ENCODE data around the gene THEMIS2.
"Not testable (repeated sequence)": the region's sequence is repeated elsewhere in the genome, so short reads cannot be mapped to it uniquely, and the experiment has no call there.

The THEMIS2 gene

DNA sequence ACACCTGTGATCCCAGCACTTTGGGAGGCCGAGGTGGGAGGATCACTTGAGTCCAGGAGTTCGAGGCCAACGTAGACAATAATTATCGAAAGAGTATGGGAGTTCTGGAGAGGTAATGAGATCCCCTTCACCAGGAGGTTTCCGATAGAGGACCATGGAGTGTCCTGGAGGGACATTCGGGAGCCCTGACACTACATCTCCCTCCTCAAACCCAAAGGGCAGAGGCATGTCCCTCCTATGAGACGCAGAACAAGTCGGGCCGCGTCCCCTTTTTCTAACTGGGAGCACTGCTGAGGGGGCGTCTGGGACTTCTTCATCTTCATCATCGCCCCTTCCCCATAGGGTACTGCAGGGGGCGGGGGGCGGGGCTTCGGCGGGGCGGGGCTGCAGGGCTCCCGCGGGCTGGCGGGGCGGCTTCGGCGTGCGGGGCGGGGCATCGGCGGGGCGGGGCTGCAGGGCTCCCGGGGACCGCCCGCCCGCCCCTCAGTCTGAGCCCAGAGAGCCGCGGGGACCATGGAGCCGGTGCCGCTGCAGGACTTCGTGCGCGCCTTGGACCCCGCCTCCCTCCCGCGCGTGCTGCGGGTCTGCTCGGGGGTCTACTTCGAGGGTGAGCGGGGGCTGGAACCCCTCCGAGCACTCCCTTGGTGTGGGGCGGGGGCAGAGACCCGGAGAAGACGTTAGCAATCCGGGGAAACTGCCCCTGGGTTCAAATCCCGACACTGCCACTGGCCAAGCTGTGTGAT lies at the start of gene THEMIS2:
THEMIS2 (plus strand) TSS at position 486 of the 743 bp plus-strand sequence; CDS start at position 514, 28 bp downstream.
- Histone ChIP-seq H3K27ac (peak within 1 kb of the TSS; percentile 45 to 89 (median 79)), H3K4me3 (peak within 1 kb of the TSS; percentile 56 to 79 (median 60))

GRCh38 chr1:27823784-27824183 lies 48.6 kb upstream of the THEMIS2 start:
- Histone ChIP-seq H3K27ac (no peak overlapping the region), H3K4me3 (no peak overlapping the region)

DNA sequence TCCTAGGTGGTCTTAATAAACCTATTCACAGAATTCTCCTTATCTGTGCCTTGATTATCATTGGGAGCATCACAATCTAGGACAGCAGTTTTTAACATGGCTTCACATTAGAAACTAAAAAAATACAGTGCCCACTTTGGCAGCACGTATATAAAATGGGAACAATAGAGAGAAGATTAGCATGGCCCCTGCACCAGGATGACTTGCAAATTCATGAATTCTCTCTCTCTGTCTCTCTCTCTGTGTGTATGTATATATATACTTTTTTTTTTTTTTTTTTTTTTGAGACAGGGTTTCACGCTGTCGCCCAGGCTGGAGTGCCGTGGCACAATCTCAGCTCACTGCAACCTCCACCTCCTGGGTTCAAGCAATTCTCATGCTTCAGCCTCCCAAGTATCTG lies 47.9 kb upstream of the THEMIS2 start:
- no peak overlapping the region for H3K27ac ChIP-seq

GRCh38 chr1:27829339-27829960 lies 42.9 kb upstream of the THEMIS2 start:
- Histone ChIP-seq H3K4me3 (peak overlapping the region in 1 of 7 experiments; percentile 95), H3K27ac (peak overlapping the region in 5 of 21 experiments; percentile 92 to 96 (median 95))

More for the DNA sequence above, 47.9 kb upstream of the THEMIS2 start:
- no peak overlapping the region for H3K4me3 ChIP-seq

DNA sequence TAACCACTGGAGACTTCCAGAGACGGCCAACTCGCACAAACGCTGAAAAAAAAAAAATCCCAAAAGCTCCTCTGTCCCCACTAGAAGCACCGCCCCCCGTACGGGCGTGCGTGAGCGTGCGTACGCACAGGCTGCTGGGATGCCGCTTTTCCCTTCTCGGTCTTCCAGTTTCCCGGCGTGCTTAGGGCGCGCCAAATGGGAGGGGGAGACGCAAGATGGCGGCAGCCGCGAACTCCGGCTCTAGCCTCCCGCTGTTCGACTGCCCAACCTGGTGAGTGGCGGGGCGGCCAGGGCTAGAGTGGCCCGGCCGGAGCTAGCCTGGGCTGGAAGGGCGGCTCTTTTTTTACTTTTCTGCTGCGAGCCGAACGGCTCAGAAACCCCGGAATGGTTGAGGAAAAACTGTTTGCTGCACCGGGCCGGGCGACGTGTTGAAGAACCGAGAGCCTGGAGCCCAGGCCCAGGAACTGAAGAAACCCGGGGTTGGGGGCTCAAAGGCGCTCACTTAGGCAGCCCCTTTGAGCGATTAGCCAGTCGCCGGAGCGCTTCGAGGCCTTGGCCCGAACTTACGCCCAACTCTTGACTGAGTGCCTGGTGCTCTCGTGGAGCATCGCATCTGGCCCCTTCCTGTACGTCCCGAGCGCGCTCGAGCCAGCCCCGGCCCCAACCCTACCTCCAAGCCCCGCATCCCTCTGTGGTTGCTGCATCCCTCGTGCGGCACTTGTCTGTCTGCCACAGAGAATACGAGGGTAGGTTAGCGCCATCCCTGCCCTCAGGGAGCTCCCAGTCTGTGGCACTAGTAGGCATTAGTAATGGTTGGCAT lies 41.5 kb upstream of the THEMIS2 start, which contains the start of gene PPP1R8:
PPP1R8 (plus strand) TSS at position 162 of the 820 bp plus-strand sequence; CDS start at position 216, 54 bp downstream.
- peak within 1 kb of the TSS; percentile 56 to 98 (median 92) for H3K27ac ChIP-seq
- H3K4me3 ChIP-seq: peak within 1 kb of the TSS; percentile 78 to 98 (median 95)

GRCh38 chr1:27831568-27832410 lies 40.6 kb upstream of the THEMIS2 start:
- H3K4me3 ChIP-seq: peak overlapping the region; percentile 78 to 98 (median 95)
- H3K27ac ChIP-seq: peak overlapping the region in 12 of 21 experiments; percentile 78 to 98 (median 93)

DNA sequence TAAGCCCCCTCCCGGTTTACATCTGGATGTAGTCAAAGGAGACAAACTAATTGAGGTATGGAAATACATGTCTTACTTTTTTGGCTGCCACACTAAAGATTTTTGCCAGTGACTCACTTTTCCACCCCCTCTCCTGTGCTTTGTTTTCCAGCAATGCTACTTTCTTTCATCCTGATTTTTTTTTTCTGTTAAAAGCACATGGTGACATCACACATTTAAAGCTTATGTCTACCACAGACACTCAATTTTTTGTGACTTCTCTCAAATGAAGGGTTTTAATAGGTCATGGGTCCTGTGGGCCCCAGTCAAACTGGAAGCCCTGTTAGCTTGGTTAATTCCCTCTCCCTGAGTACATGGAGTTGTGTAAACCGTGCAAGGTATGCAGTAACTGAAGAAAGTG lies 39.6 kb upstream of the THEMIS2 start:
- H3K4me3 ChIP-seq: no peak overlapping the region
- no peak overlapping the region for H3K27ac ChIP-seq

DNA sequence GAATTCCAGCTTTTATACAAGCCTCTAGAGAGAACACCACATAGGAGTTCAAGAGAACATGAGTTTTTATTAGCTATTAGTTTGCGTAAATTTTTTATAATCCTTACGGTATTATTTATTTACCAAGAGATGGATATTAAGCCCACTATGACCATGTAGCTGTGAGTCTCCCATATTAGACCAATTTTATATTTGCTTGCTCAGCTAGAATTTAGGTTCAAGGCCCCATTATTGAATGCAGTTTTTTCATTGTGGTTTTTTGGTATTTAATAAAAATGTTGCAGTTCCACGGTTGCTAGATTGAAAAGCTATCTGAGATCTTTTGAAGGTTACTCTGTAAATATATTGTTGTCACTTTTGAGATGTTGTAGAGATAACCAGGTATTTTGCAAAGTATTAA lies 38.9 kb upstream of the THEMIS2 start:
- no peak overlapping the region for H3K27ac ChIP-seq
- no peak overlapping the region for H3K4me3 ChIP-seq

DNA sequence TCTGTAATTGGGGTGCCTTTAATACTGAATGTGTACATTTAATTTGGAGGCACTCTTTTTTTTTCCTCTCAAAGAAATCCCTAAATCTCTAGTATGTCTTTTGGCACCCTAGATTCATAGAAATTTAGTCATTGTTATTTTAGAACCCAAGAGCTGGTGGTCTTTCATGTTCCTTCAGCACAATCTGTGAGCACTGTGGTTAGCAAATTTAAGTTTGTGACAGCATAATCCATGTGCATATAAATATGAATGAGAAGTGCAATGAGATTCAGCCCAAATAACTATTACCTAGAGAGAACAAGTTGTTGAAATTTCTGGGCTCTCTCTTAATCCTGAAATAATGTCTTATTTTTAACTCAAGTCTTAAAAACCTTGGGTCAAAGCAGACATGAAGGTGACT lies 37.3 kb upstream of the THEMIS2 start:
- no peak overlapping the region for H3K27ac ChIP-seq

GRCh38 chr1:27835501-27835900 lies 36.8 kb upstream of the THEMIS2 start:
- no peak overlapping the region for H3K27ac ChIP-seq

More for the DNA sequence above, 37.3 kb upstream of the THEMIS2 start:
- H3K4me3 ChIP-seq: no peak overlapping the region

DNA sequence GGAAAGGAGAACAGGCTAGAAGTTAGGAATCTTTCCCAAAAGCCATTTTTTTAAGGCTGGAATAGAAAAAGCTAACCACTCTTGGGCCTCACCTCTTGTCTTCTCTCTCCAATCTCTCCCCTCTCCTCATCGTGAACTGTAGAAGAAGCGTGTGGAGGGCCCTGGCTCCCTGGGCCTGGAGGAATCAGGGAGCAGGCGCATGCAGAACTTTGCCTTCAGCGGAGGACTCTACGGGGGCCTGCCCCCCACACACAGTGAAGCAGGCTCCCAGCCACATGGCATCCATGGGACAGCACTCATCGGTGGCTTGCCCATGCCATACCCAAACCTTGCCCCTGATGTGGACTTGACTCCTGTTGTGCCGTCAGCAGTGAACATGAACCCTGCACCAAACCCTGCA lies 22.4 kb upstream of the THEMIS2 start:
- Histone ChIP-seq H3K4me3 (no peak overlapping the region), H3K27ac (no peak overlapping the region)

More at GRCh38 chr1:27835501-27835900, 36.8 kb upstream of the THEMIS2 start:
- no peak overlapping the region for H3K4me3 ChIP-seq

DNA sequence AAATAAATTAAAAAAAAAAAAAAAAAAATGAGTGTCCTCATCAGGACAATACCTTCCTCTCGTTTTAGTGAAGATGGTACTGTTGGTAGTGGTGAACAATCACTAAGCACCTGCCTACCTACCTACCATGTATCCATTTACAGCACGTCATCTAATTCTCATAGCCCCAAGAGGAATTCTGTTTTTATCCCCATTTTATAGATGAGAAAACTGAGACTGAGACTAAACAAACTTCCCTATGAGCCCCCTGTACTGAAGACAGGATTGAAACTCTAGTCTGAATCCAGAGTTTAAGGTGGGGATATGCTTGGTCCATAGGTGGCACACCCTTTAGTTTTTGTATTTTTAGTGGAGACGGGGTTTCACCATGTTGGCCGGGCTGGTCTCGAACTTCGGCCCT lies 17.3 kb upstream of the THEMIS2 start:
- H3K27ac ChIP-seq: no peak overlapping the region
- H3K4me3 ChIP-seq: no peak overlapping the region

- Histone ChIP-seq H3K27ac (no peak overlapping the region), H3K4me3 (no peak overlapping the region)
Observed at GRCh38 chr1:27856561-27857343, 15.6 kb upstream of the THEMIS2 start.

- not testable (repeated sequence) for H3K27ac ChIP-seq, H3K4me3 ChIP-seq
Observed at GRCh38 chr1:27857552-27857951, 14.8 kb upstream of the THEMIS2 start.

DNA sequence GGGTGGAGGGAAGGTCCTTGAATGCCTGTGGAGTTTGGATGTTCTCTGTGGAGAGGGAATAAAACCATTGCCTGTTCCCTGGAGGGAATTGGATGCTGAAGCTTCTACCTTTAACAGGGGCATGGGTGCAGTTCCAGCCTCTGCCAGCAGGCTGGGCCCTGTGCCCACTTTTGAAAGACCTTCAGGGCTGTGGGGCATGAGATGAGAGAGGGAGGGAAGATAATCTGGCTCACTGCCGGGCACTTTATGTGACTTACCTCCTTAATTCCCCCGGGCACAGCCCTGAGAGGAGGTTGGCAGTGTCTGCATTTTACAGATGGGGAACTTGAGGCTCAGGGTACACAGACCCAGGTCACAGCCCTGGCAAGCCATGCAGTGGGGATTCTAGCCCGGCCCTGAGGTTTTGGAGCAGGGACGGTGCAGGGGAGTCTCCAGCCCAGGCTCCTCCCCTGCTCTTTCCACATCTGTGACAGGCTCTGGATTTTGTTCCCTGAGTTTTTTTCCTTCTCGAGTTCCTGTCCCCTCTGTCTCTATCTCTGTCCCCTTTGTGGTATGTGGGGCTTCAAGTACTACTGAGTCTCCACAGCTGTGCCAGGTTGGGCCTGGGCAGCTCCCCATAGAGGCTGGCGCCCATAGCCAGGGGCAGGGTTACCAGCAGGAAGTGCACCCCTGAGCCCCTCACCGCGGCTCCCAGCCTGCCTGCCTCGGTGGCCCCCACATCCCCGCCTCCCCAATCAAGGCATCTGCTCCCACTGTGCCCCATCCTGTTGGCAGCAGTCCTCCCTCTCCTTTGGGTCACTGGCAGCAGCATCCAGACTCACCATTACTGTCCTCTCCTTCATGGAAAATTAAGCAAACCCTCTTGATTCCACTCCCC lies 14.0 kb upstream of the THEMIS2 start:
- Histone ChIP-seq H3K27ac (peak overlapping the region in 5 of 21 experiments; percentile 20 to 49 (median 43)), H3K4me3 (no peak overlapping the region)

GRCh38 chr1:27858949-27859576 lies 13.3 kb upstream of the THEMIS2 start:
- Histone ChIP-seq H3K4me3 (no peak overlapping the region), H3K27ac (peak overlapping the region in 1 of 21 experiments; percentile 43)

DNA sequence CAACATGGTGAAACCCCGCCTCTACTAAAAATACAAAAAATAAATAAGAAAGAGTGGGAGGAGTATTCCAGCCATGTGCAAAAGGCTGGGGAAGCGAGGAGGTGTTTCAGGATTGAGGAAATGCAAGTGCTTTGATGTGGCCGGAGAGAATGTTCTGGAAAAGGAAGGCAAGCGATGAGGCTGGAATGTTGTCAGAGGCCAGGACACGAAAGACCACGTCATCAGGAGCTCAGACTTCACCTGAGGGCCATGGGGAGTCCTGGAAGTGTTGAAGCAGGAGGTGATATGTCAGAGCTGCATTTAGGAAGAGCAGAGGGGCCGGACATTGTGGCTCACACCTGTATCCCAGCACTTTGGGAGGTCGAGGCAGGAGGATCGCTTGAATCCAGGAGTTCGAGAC lies 10.9 kb upstream of the THEMIS2 start:
- H3K4me3 ChIP-seq: no peak overlapping the region
- no peak overlapping the region for H3K27ac ChIP-seq
